HUES64 (cell line): ENCODE results near the gene NOA1. TPM values are rescaled to one million over a fixed set of nuclear protein-coding genes. Genes with fewer than 3 reads are reported as not detected.

ENCODE experiments used
- H3K27ac ChIP-seq: 2 replicates; pipeline ENCODE4 v1.7.0; 2013; ENCODE audit warnings: low read depth, low read length, inconsistent platforms
- H3K27me3 ChIP-seq: 2 replicates; pipeline ENCODE4 v1.6.1; 2013; ENCODE audit warnings: mild to moderate bottlenecking, low read length; ENCODE audit not compliant: insufficient read depth
- H3K36me3 ChIP-seq: 2 replicates; pipeline ENCODE4 v1.6.1; 2013; ENCODE audit warnings: mild to moderate bottlenecking, low read length; ENCODE audit not compliant: insufficient read depth
- H3K4me1 ChIP-seq: 2 replicates; pipeline ENCODE4 v1.6.1; 2013; ENCODE audit warnings: mild to moderate bottlenecking, low read length, moderate library complexity; ENCODE audit not compliant: insufficient read depth
- H3K4me3 ChIP-seq: 2 replicates; pipeline ENCODE4 v1.5.1; 2013; ENCODE audit warnings: mild to moderate bottlenecking, low read length, moderate library complexity
- H3K9ac ChIP-seq: 2 replicates; pipeline ENCODE4 v1.6.1; 2013; ENCODE audit warnings: mild to moderate bottlenecking, low read depth, low read length
- H3K9me3 ChIP-seq: 2 replicates; pipeline ENCODE4 v1.6.1; 2013; ENCODE audit warnings: low read depth, low read length; ENCODE audit not compliant: insufficient read depth
- WGBS: fragments of 150-250, 120-280 bp; methylation state at CpG from one replicate; pipeline ENCODE4 v1.1.7; 2013; ENCODE audit warnings: missing lambda C conversion rate; 5-methylcytosine and 5-hydroxymethylcytosine counted together
- polyA plus RNA-seq, 2 experiments: library from polyadenylated mRNA; stranded (reverse); fragments of 50-300 nt; gene quantifications; one replicate each; pipeline ENCODE4 v1.2.3, GENCODE V29; 2013

NOA1 gene
- 14.3 TPM for polyA plus RNA-seq (2013, experiment 1 of 2)
- polyA plus RNA-seq (2013, experiment 2 of 2), result 17.0 TPM

- peak within 1 kb of the TSS; percentile 90 for H3K9ac ChIP-seq
- no peaks in the 10 kb centered on the region for H3K4me1 ChIP-seq
- H3K36me3 ChIP-seq, result peaks cover 20% of the 10 kb centered on the region
- no peaks in the 10 kb centered on the region for H3K9me3 ChIP-seq
- WGBS, result 3% methylated on average over 51 of the region's 51 CpGs
- H3K27ac ChIP-seq, result peak within 1 kb of the TSS; percentile 87; the same call in 1 of the 2 replicates
- H3K4me3 ChIP-seq, result peak within 1 kb of the TSS; percentile 73
- H3K27me3 ChIP-seq, result no peaks in the 10 kb centered on the region
Observed at GRCh38 chr4:56977321-56978012, at the start of gene NOA1. Gene NOA1, minus strand, starts transcription at chr4:56977606. Its CDS starts 21 bp downstream, at chr4:56977585.

DNA sequence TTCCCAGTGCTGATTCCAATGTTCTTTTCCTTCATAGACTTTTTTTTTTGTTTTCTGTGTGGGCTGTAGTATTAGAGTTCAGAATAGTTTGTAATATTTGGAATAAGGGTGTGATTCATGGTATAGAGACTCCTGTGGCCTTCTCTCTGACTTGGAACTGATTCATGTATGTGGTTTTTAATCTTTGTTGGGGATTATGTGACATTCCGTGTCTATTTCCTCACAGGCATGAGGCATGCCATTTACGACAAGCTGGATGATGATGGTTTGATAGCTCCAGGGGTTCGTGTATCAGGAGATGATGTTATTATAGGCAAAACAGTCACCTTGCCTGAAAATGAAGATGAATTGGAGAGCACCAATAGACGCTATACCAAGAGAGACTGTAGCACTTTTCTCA is 45.7 kb upstream of the NOA1 start:
- Histone ChIP-seq H3K36me3 (peaks cover 99% of the 10 kb centered on the region), H3K27me3 (no peaks in the 10 kb centered on the region), H3K27ac (no peak overlapping the region), H3K9ac (no peak overlapping the region), H3K9me3 (no peaks in the 10 kb centered on the region), H3K4me1 (no peaks in the 10 kb centered on the region), H3K4me3 (no peak overlapping the region)
- 93% methylated on average over 4 of the region's 4 CpGs for WGBS

GRCh38 chr4:57020467-57021101 is 43.2 kb upstream of the NOA1 start:
- Histone ChIP-seq H3K36me3 (peaks cover 98% of the 10 kb centered on the region), H3K27me3 (no peaks in the 10 kb centered on the region), H3K9me3 (no peaks in the 10 kb centered on the region), H3K27ac (no peak overlapping the region), H3K9ac (no peak overlapping the region), H3K4me1 (no peaks in the 10 kb centered on the region), H3K4me3 (no peak overlapping the region)
- WGBS, result 95% methylated on average over 5 of the region's 5 CpGs

DNA sequence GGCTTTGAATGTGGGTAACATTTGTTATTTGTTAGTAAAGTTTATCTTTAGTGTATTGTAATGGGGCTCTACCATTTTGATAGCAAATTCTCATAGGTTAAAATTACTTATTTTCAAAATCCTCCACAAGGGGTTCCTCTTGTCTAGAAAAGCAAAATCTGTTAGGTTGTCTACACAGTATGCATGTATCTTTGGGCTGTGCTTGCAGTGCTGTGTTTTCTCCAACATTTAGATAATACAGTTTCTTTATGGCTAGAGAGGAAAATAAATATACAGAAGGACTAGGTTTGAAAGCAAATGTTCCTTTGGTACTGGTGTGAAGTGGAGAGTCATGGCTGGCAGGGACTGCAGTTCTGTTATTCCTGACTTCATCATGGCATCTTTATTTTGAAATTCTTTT is 41.6 kb upstream of the NOA1 start:
- H3K9me3 ChIP-seq, result no peaks in the 10 kb centered on the region
- H3K9ac ChIP-seq, result no peak overlapping the region
- peaks cover 96% of the 10 kb centered on the region for H3K36me3 ChIP-seq
- H3K27ac ChIP-seq, result no peak overlapping the region
- H3K27me3 ChIP-seq, result no peaks in the 10 kb centered on the region
- H3K4me3 ChIP-seq, result no peak overlapping the region
- H3K4me1 ChIP-seq, result no peaks in the 10 kb centered on the region

GRCh38 chr4:57013543-57014120 is 36.2 kb upstream of the NOA1 start:
- H3K4me1 ChIP-seq, result no peaks in the 10 kb centered on the region
- H3K27me3 ChIP-seq, result no peaks in the 10 kb centered on the region
- no peak overlapping the region for H3K9ac ChIP-seq
- peaks cover 94% of the 10 kb centered on the region for H3K36me3 ChIP-seq
- no peaks in the 10 kb centered on the region for H3K9me3 ChIP-seq
- 95% methylated on average over 3 of the region's 4 CpGs for WGBS
- H3K4me3 ChIP-seq, result no peak overlapping the region
- no peak overlapping the region for H3K27ac ChIP-seq

- 100% methylated on average over 1 of the region's 1 CpG for WGBS
- Histone ChIP-seq H3K4me3 (no peak overlapping the region), H3K4me1 (no peaks in the 10 kb centered on the region), H3K9me3 (no peaks in the 10 kb centered on the region), H3K36me3 (peaks cover 90% of the 10 kb centered on the region), H3K27ac (no peak overlapping the region), H3K27me3 (no peaks in the 10 kb centered on the region), H3K9ac (no peak overlapping the region)
Observed at GRCh38 chr4:56999751-57000150, 22.3 kb upstream of the NOA1 start.

DNA sequence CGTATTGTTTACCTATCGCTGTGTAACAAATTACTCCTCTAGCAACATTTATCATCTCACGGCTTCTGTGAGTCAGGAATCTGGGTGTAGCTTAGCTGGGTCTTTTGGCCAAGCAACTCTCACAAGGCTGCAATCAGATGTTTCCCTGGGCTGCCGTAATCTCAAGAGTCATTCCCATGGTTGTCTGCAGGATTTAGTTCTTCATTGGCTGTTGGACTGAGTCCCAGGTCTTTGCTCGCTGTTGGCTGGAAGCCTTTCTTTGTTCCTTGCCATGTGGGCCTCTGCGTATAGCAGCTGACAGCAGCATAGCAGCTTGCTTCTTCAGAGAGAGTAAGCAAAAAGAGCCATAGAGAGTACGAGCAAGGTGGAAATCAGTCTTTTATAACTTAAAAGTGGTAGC is 18.1 kb upstream of the NOA1 start:
- peaks cover 90% of the 10 kb centered on the region for H3K36me3 ChIP-seq
- WGBS, result 96% methylated on average over 7 of the region's 7 CpGs

DNA sequence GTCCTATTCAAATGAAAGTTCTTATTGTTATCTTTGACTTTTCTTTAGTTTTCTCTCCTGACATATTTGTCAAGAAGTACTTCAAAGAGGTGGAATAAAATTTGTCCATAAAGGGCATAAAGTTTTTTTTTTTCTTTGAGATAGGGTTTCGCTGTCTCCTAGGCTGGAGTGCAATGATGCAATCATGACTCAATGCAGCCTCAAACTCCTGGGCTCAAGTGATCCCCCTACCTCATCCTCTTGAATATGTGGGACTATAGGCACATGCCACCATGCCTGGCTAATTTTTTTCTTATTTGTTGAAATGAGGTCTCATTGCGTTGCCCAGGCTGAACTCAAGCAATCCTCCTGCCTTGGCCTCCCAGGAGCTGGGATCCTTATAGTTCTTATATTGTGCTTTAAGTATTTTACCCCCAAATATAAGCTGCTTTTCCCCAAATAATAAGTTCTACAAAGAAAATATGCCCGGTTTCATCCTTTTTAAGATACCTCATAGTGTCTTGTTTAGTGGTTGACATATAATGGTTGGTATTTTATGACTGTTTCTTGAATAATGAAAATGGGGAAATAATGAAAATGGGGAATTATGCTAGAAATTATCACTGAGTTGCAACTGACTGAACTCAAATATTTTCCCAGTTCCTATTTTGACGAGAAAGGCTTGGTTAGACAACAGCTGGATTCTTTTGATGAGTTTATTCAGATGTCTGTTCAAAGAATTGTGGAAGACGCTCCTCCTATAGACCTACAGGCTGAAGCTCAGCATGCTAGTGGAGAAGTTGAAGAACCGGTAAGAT is 12.9 kb upstream of the NOA1 start:
- Histone ChIP-seq H3K27me3 (no peaks in the 10 kb centered on the region), H3K36me3 (peaks cover 94% of the 10 kb centered on the region), H3K9ac (no peak overlapping the region), H3K4me1 (no peaks in the 10 kb centered on the region), H3K4me3 (no peak overlapping the region), H3K9me3 (no peaks in the 10 kb centered on the region), H3K27ac (no peak overlapping the region)
- 94% methylated on average over 5 of the region's 6 CpGs for WGBS

More for the DNA sequence above, 18.1 kb upstream of the NOA1 start:
- Histone ChIP-seq H3K4me1 (no peaks in the 10 kb centered on the region), H3K9me3 (no peaks in the 10 kb centered on the region), H3K9ac (no peak overlapping the region), H3K27me3 (no peaks in the 10 kb centered on the region), H3K27ac (no peak overlapping the region), H3K4me3 (no peak overlapping the region)

GRCh38 chr4:56986952-56987351 is 9.5 kb upstream of the NOA1 start:
- Histone ChIP-seq H3K27me3 (no peaks in the 10 kb centered on the region), H3K36me3 (peaks cover 65% of the 10 kb centered on the region), H3K27ac (no peak overlapping the region), H3K9ac (no peak overlapping the region), H3K4me1 (no peaks in the 10 kb centered on the region), H3K4me3 (no peak overlapping the region), H3K9me3 (no peaks in the 10 kb centered on the region)
- WGBS, result 95% methylated on average over 2 of the region's 3 CpGs

GRCh38 chr4:56986192-56986591 is 8.8 kb upstream of the NOA1 start:
- peaks cover 57% of the 10 kb centered on the region for H3K36me3 ChIP-seq
- no peak overlapping the region for H3K9ac ChIP-seq
- no peaks in the 10 kb centered on the region for H3K4me1 ChIP-seq
- no peaks in the 10 kb centered on the region for H3K27me3 ChIP-seq
- WGBS, result 95% methylated on average over 1 of the region's 1 CpG
- H3K9me3 ChIP-seq, result no peaks in the 10 kb centered on the region
- H3K27ac ChIP-seq, result no peak overlapping the region
- no peak overlapping the region for H3K4me3 ChIP-seq

- H3K27ac ChIP-seq, result no peak overlapping the region
- no peaks in the 10 kb centered on the region for H3K27me3 ChIP-seq
- H3K36me3 ChIP-seq, result peaks cover 13% of the 10 kb centered on the region
- H3K4me1 ChIP-seq, result no peaks in the 10 kb centered on the region
- H3K4me3 ChIP-seq, result no peak overlapping the region
- H3K9ac ChIP-seq, result no peak overlapping the region
- WGBS, result 89% methylated on average over 3 of the region's 4 CpGs
- H3K9me3 ChIP-seq, result no peaks in the 10 kb centered on the region
Observed at GRCh38 chr4:56981795-56982201, 4.4 kb upstream of the NOA1 start.
